Activated T-helper 1 cell treated with anti-CD3 and anti-CD28 coated beads, Interleukin-12 subunit alpha, Interleukin-12 subunit beta, Interleukin-2, Interleukin-4 antibody, amounts not matched to agents 30 ng/mL and 10 ng/mL and 1 ng/mL, durations not matched to agents 14 hours and 24 hours and 36 hours (primary cell): Measurements from ENCODE around the gene RNLS. TPM values are rescaled to one million over a fixed set of nuclear protein-coding genes. Genes with fewer than 3 reads are reported as not detected.

ENCODE experiments used
- DNase-seq: peaks from one replicate; pipeline ENCODE4 v3.0.0; 2021; ENCODE audit warnings: low spot score
- H3K27ac Mint-ChIP-seq: one replicate; pipeline ENCODE4 v1.8.0; 2021; ENCODE audit warnings: mild to moderate bottlenecking, mixed read lengths
- H3K27me3 Mint-ChIP-seq: one replicate; pipeline ENCODE4 v1.8.0; 2022; ENCODE audit warnings: mild to moderate bottlenecking, moderate library complexity, mixed read lengths; ENCODE audit not compliant: insufficient read depth
- H3K36me3 Mint-ChIP-seq: one replicate; pipeline ENCODE4 v1.8.0; 2021; ENCODE audit warnings: low read depth, mixed read lengths
- H3K4me1 Mint-ChIP-seq: one replicate; pipeline ENCODE4 v1.8.0; 2021; ENCODE audit warnings: low read depth, mixed read lengths
- H3K4me3 Mint-ChIP-seq: one replicate; pipeline ENCODE4 v1.8.0; 2021; ENCODE audit warnings: mild to moderate bottlenecking, moderate library complexity, mixed read lengths
- H3K9me3 Mint-ChIP-seq: one replicate; pipeline ENCODE4 v1.8.0; 2021; ENCODE audit warnings: mixed read lengths
- intact Hi-C: fragments of 100-400 bp; cut with micrococcal nuclease; formaldehyde crosslinking; loops from one replicate; pipeline ENCODE4 v1.15.1; 2024
- total RNA-seq: library from RNA; stranded (reverse); gene quantifications from 2 replicates; pipeline ENCODE4 v1.2.3, GENCODE V29; 2022

RNLS gene
- total RNA-seq, 1 donor from 2014 or later: 2.0 TPM

GRCh38 chr10:88527245-88527644, 55.9 kb downstream of the RNLS start:
- H3K4me3 Mint-ChIP-seq: no peak overlapping the region
- DNase-seq: no peak
- H3K9me3 Mint-ChIP-seq: no peaks in the 10 kb centered on the region
- intact Hi-C loops: no loop called here
- H3K27me3 Mint-ChIP-seq: peaks cover 13% of the 10 kb centered on the region
- H3K4me1 Mint-ChIP-seq: peaks cover 7% of the 10 kb centered on the region
- H3K27ac Mint-ChIP-seq: no peak overlapping the region
- H3K36me3 Mint-ChIP-seq: no peaks in the 10 kb centered on the region

- peaks cover 11% of the 10 kb centered on the region for H3K27me3 Mint-ChIP-seq
- H3K27ac Mint-ChIP-seq: no peak overlapping the region
- H3K4me1 Mint-ChIP-seq: peaks cover 7% of the 10 kb centered on the region
- H3K36me3 Mint-ChIP-seq: no peaks in the 10 kb centered on the region
- DNase-seq: no peak
- no peak overlapping the region for H3K4me3 Mint-ChIP-seq
- intact Hi-C loops: no loop called here
- no peaks in the 10 kb centered on the region for H3K9me3 Mint-ChIP-seq
These were observed 56.5 kb downstream of the RNLS start for GRCh38 chr10:88526501-88527105.

- H3K4me1 Mint-ChIP-seq: peaks cover 7% of the 10 kb centered on the region
- intact Hi-C loops: no loop called here
- DNase-seq: no peak
- no peaks in the 10 kb centered on the region for H3K36me3 Mint-ChIP-seq
- no peaks in the 10 kb centered on the region for H3K9me3 Mint-ChIP-seq
- H3K4me3 Mint-ChIP-seq: no peak overlapping the region
- peaks cover 4% of the 10 kb centered on the region for H3K27me3 Mint-ChIP-seq
- no peak overlapping the region for H3K27ac Mint-ChIP-seq
These were observed 57.6 kb downstream of the RNLS start for GRCh38 chr10:88525371-88526069.

- Mint-ChIP-seq H3K36me3 (no peaks in the 10 kb centered on the region), H3K4me1 (peaks cover 7% of the 10 kb centered on the region), H3K4me3 (no peak overlapping the region), H3K27me3 (peaks cover 7% of the 10 kb centered on the region), H3K27ac (no peak overlapping the region), H3K9me3 (no peaks in the 10 kb centered on the region)
- intact Hi-C loops: no loop called here
- DNase-seq: no peak
These were observed 59.2 kb downstream of the RNLS start for GRCh38 chr10:88523739-88524400.

DNA sequence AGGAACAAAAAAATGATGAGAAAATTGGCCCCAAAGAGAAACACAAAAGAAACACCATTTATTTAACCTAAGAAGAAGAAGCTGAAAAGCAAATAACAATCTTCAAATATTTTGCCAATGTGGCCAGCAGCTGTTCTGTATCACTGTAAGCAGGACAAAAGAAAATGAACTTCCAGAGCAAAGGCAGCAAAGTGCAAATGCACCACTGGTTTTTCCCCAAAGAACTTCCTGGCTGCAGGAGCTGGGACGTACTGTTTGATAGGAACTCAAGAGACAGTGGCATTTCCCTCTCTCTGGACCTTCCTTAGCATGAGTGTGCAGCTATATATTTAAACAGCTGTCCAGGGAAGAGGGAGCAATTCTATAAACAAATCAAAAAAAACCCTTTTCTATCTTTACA, 60.4 kb downstream of the RNLS start:
- intact Hi-C loops: no loop called here
- peaks cover 3% of the 10 kb centered on the region for H3K4me1 Mint-ChIP-seq
- no peaks in the 10 kb centered on the region for H3K9me3 Mint-ChIP-seq
- no peak overlapping the region for H3K4me3 Mint-ChIP-seq
- H3K27me3 Mint-ChIP-seq: peaks cover 13% of the 10 kb centered on the region
- no peaks in the 10 kb centered on the region for H3K36me3 Mint-ChIP-seq
- no peak for DNase-seq
- no peak overlapping the region for H3K27ac Mint-ChIP-seq

DNA sequence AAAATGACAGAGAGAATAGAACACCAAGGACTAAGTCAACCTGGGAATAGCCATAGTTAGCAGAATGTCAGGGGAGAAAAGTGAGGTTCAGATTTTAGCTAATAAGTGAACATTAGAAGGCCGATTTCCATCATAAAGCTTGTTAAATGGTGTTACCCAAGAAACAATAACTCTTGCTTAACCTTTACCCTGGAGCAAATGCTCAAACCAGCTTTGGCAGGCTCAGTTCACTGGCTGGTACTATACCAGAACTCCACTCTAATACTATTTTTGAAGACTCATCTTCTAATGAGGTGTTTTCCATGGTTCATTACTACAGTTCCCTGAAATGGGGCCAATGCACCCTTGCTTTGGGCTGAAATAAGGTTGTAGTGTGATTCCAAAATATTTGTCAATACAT, 61.3 kb downstream of the RNLS start:
- intact Hi-C loops: no loop called here
- no peaks in the 10 kb centered on the region for H3K4me1 Mint-ChIP-seq
- DNase-seq: no peak
- peaks cover 11% of the 10 kb centered on the region for H3K27me3 Mint-ChIP-seq
- H3K36me3 Mint-ChIP-seq: no peaks in the 10 kb centered on the region
- H3K4me3 Mint-ChIP-seq: no peak overlapping the region
- no peaks in the 10 kb centered on the region for H3K9me3 Mint-ChIP-seq
- no peak overlapping the region for H3K27ac Mint-ChIP-seq

GRCh38 chr10:88515235-88515634, 67.9 kb downstream of the RNLS start:
- intact Hi-C loops: no loop called here
- no peak overlapping the region for H3K4me3 Mint-ChIP-seq
- H3K4me1 Mint-ChIP-seq: no peaks in the 10 kb centered on the region
- H3K27ac Mint-ChIP-seq: no peak overlapping the region
- H3K9me3 Mint-ChIP-seq: no peaks in the 10 kb centered on the region
- H3K36me3 Mint-ChIP-seq: no peaks in the 10 kb centered on the region
- H3K27me3 Mint-ChIP-seq: peaks cover 14% of the 10 kb centered on the region
- DNase-seq: no peak

DNA sequence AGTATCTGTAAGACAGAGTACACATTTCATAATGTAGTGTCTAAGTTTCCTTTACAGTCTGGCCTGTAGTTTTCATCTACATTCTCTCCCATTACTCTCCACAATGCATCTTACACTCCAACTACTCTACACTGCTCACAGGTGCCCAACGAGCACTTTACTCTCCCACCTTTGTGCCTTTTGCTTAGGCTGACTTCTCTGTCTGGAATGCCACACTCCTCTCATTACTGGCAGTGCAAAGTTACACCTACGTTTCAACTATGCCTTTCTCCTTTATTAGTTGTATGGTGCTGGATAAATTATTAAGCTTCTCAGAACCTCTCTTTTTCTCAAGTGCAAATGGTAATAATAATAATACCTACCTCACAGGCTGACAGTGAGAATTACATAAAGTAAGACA, 70.5 kb downstream of the RNLS start:
- no peak for DNase-seq
- Mint-ChIP-seq H3K27me3 (peaks cover 8% of the 10 kb centered on the region), H3K9me3 (no peaks in the 10 kb centered on the region), H3K4me1 (no peaks in the 10 kb centered on the region), H3K4me3 (no peak overlapping the region), H3K36me3 (no peaks in the 10 kb centered on the region), H3K27ac (no peak overlapping the region)
- intact Hi-C loops: no loop called here

GRCh38 chr10:88508796-88509195, 74.3 kb downstream of the RNLS start:
- Mint-ChIP-seq H3K27ac (no peak overlapping the region), H3K27me3 (peaks cover 12% of the 10 kb centered on the region), H3K4me1 (no peaks in the 10 kb centered on the region), H3K4me3 (no peak overlapping the region), H3K9me3 (no peaks in the 10 kb centered on the region), H3K36me3 (no peaks in the 10 kb centered on the region)
- DNase-seq: no peak
- intact Hi-C loops: no loop called here

DNA sequence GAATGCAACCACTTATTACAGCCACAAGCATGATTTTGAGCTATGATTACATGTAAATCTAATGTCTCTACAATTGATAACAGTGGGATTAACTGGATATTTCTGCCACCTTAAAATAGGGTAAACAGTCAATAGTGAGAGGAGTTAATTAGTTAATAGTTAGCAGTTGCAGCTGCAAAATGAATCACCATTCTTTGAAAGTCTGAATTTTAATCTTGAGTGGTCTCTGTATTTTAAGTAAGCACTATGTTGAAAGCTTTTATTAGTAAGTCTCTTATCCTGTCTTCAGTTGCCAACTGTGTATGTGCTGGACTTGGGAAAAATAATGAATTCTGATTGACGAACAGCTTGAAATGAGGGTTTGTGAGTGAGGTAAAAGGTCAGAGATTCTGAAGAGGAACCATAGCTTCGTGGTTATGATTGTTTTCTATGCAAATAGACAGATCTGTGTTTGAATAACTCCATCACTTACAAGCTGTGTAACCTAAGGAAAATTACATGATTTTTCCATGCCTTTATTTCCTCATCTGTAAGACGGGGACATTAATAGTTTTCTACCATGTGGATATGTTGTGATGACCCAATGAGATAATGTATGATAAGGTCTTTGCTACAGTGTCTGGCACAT, 75.2 kb downstream of the RNLS start:
- H3K27me3 Mint-ChIP-seq: peaks cover 12% of the 10 kb centered on the region
- no peaks in the 10 kb centered on the region for H3K9me3 Mint-ChIP-seq

GRCh38 chr10:88507404-88507803, 75.7 kb downstream of the RNLS start:
- H3K36me3 Mint-ChIP-seq: no peaks in the 10 kb centered on the region
- no peak overlapping the region for H3K27ac Mint-ChIP-seq
- no peak for DNase-seq
- H3K4me3 Mint-ChIP-seq: no peak overlapping the region
- no peaks in the 10 kb centered on the region for H3K9me3 Mint-ChIP-seq
- peaks cover 12% of the 10 kb centered on the region for H3K27me3 Mint-ChIP-seq
- H3K4me1 Mint-ChIP-seq: no peaks in the 10 kb centered on the region
- intact Hi-C loops: no loop called here

More for the DNA sequence above, 75.2 kb downstream of the RNLS start:
- Mint-ChIP-seq H3K27ac (no peak overlapping the region), H3K4me3 (no peak overlapping the region), H3K36me3 (no peaks in the 10 kb centered on the region), H3K4me1 (no peaks in the 10 kb centered on the region)
- intact Hi-C loops: no loop called here
- no peak for DNase-seq

DNA sequence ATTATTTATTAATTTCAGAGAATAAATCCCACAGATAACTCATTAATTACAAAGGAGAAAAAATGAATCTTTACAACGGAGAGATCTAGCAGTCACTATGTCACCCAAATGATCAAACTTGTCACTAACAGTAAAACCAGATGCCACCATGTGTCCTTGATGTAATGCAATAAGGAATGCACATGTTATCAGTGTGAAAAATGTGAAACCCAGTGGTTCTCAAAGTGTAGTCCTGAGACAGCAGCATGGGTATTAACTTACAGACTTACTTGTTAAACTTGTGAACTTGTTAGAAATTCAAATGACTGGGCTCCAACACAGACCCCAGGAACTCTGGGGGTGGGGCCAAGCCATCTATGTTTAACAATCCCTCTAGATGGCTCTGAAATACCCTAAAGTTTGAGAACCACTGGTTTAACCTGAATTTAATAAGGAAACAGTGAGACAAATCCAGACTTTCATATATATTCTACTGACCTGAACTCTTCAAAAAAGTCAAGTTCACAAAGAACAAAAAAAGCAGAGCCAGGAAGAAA, 77.4 kb downstream of the RNLS start:
- no peak for DNase-seq
- H3K27me3 Mint-ChIP-seq: peaks cover 9% of the 10 kb centered on the region
- no peaks in the 10 kb centered on the region for H3K36me3 Mint-ChIP-seq
- no peaks in the 10 kb centered on the region for H3K9me3 Mint-ChIP-seq
- H3K27ac Mint-ChIP-seq: no peak overlapping the region
- H3K4me1 Mint-ChIP-seq: no peaks in the 10 kb centered on the region
- intact Hi-C loops: no loop called here
- H3K4me3 Mint-ChIP-seq: no peak overlapping the region

DNA sequence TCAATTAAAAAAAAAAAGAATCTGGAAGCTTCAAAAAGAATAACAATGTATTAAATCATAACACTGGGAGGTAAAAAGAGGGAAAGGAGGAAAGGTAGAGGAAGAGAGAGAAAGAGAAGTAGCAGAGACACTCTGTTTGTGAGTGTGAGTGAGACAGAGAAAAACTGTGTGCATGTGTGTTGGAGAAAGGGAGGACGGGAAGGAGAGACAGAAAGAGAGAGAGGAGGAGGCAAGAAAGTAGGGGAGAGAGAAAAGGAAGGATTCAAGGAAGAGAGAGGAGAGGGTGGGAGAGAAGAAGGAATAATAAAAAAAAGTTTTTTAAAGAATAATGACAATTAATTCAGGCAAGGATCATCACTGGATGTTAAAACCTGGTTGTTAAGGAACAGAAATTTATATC, 77.9 kb downstream of the RNLS start:
- H3K27me3 Mint-ChIP-seq: peaks cover 9% of the 10 kb centered on the region

More for the DNA sequence above, 77.9 kb downstream of the RNLS start:
- no peak overlapping the region for H3K4me3 Mint-ChIP-seq
- no peaks in the 10 kb centered on the region for H3K9me3 Mint-ChIP-seq
- DNase-seq: no peak
- intact Hi-C loops: no loop called here
- no peaks in the 10 kb centered on the region for H3K4me1 Mint-ChIP-seq
- no peak overlapping the region for H3K27ac Mint-ChIP-seq
- no peaks in the 10 kb centered on the region for H3K36me3 Mint-ChIP-seq
